ENCODE data around the gene RPL14.

GRCh38 chr3:40437889-40438288, 19.2 kb upstream of the RPL14 start:
- TF ChIP-seq CTCF (IDR thresholded peaks at IDR 0.05) (no peak), EP300 (IDR thresholded peaks at IDR 0.05) (no peak), POLR2A (IDR thresholded peaks at IDR 0.05) (no peak)
